Activated naive CD8-positive, alpha-beta T cell treated with anti-CD3 and anti-CD28 coated beads, Interleukin-2, amount 50 U/mL, for 16 hours (primary cell): ENCODE measurements around the gene SLC30A4.
"Not testable (repeated sequence)": the region's sequence is repeated elsewhere in the genome, so short reads cannot be mapped to it uniquely, and the experiment has no call there.

Experiments used
- DNase-seq: peaks from one replicate; pipeline ENCODE4 v3.0.0-alpha.2; 2020; ENCODE audit warnings: low read depth, low spot score

SLC30A4 gene

GRCh38 chr15:45507143-45507542, 15.4 kb downstream of the SLC30A4 start:
- DNase-seq = not testable (repeated sequence)

GRCh38 chr15:45499426-45499825, 23.1 kb downstream of the SLC30A4 start:
- DNase-seq = no peak

GRCh38 chr15:45498701-45499100, 23.9 kb downstream of the SLC30A4 start:
- no peak for DNase-seq

GRCh38 chr15:45497261-45497660, 25.3 kb downstream of the SLC30A4 start:
- no peak for DNase-seq

- no peak for DNase-seq
These were observed 25.9 kb downstream of the SLC30A4 start for GRCh38 chr15:45496658-45497057.

- DNase-seq = no peak
These were observed 27.0 kb downstream of the SLC30A4 start for GRCh38 chr15:45495588-45495987.

GRCh38 chr15:45489690-45490238, 32.8 kb downstream of the SLC30A4 start:
- DNase-seq = no peak

- DNase-seq = no peak
These were observed 36.2 kb downstream of the SLC30A4 start for GRCh38 chr15:45486317-45486716.

- no peak for DNase-seq
These were observed 41.4 kb downstream of the SLC30A4 start for GRCh38 chr15:45481135-45481534.

- no peak for DNase-seq
These were observed 46.1 kb downstream of the SLC30A4 start for GRCh38 chr15:45476410-45476809.

GRCh38 chr15:45474799-45475198, 47.8 kb downstream of the SLC30A4 start:
- DNase-seq = no peak

- no peak for DNase-seq
These were observed 49.5 kb downstream of the SLC30A4 start for GRCh38 chr15:45473068-45473467.

- DNase-seq = no peak
These were observed 51.4 kb downstream of the SLC30A4 start for GRCh38 chr15:45471151-45471550.

- DNase-seq = no peak
These were observed 53.1 kb downstream of the SLC30A4 start for GRCh38 chr15:45469441-45469840.

- DNase-seq = no peak
These were observed 53.5 kb downstream of the SLC30A4 start for GRCh38 chr15:45469027-45469426.

- no peak for DNase-seq
These were observed 54.3 kb downstream of the SLC30A4 start for GRCh38 chr15:45468294-45468693.

- DNase-seq = peak; percentile 50
These were observed 63.7 kb downstream of the SLC30A4 start for GRCh38 chr15:45458746-45459403.

GRCh38 chr15:45457641-45458539, 64.7 kb downstream of the SLC30A4 start:
- DNase-seq = peak; percentile 58

- no peak for DNase-seq
These were observed 65.3 kb downstream of the SLC30A4 start for GRCh38 chr15:45457220-45457619.

GRCh38 chr15:45456212-45457106, 66.1 kb downstream of the SLC30A4 start:
- no peak for DNase-seq

GRCh38 chr15:45454814-45455213, 67.7 kb downstream of the SLC30A4 start:
- no peak for DNase-seq

- DNase-seq = no peak
These were observed 71.3 kb downstream of the SLC30A4 start for GRCh38 chr15:45451265-45451664.
